Stimulated activated CD4-positive, alpha-beta T cell treated with anti-CD3 and anti-CD28 coated beads, Interleukin-2, amount 100 ng/mL, for 4 hours (primary cell): ENCODE results near the gene GNS.
"Not testable (repeated sequence)": the region's sequence is repeated elsewhere in the genome, so short reads cannot be mapped to it uniquely, and the experiment has no call there.

Source experiments
- DNase-seq: peaks from one replicate; pipeline ENCODE4 v3.0.0-alpha.2; 2020; ENCODE audit warnings: low read depth

GNS gene

GRCh38 chr12:64695550-64695949 is 63.7 kb downstream of the GNS start:
- no peak for DNase-seq

- DNase-seq: no peak
These were observed 64.8 kb downstream of the GNS start for GRCh38 chr12:64694130-64695040.

DNA sequence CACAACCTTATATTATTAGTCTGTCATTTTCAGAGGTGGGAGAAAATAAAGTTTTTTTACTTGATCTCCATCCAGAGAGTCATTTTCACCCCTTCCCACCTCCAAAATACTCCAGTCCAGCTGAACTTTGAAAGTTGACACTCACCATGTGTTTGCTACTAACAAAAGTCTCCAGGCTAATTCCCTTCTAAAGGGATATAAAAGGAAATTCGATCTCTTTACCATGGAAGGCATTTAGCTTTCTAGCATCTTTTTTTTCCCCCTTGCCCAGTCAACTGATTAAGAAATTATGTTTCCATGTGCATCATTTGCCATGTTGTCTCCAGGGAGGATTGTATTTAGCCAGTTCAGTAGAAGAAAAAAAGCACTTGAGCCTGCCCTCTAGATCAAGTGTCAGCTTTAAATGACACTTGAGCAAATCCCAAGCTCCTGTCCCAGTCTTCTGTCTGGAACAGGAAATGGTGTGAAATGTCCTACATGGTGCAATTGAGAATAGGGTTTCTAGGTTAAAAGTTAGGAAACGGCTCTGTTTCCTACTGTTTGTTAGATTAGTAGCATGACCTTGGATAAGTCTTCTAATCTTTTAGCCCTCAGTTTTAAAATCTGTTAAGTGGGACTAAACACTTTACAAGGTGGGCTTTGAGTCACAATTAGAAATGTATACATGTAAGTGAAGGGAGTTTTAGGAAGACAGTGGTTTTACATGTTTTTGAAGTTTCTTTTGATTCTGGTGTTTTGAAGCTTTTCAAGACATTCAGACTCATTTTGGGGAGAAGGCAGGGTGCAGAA is 67.2 kb downstream of the GNS start:
- no peak for DNase-seq

DNA sequence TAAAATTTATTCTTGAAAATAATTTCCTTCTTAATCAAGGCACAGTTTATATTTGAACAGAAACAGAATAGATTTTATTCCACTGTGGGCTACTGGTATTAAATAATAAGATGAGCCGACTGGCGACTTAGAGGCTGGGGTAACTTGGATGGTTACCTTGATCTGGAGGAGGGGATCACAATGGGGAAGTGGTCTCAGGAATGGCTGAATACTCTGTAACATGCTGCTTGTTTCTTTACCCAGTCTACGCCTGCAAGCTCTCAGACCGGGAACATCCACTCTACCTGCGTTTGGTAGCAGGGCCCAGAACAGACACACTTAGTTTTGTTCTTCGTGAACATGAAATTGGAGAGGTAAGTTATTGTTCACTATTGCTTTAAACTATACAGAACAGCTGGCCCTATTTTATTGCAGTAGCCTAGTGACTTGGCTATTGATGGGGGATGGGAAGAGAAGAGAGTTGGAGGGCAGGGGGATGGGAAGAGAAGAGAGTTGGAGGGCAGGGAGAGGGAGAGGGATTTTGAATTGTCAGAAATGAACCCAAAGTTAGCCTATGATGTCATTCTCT is 67.9 kb downstream of the GNS start:
- no peak for DNase-seq

DNA sequence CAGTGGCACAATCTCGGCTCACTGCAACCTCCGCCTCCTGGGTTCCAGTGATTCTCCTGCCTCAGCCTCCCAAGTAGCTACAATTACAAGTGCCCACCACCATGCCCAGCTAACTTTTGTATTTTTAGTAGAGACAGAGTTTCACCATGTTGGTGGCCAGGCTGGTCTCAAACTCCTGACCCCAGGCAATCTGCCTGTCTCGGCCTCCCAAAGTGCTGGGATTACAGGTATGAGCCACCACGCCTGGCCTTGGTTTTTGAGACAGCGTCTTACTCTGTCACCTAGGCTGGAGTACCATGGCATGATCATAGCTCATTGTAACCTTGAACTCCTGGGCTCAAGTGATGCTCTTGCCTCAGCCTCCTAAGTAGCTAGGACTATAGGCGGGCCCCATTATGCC is 69.0 kb downstream of the GNS start:
- not testable (repeated sequence) for DNase-seq

GRCh38 chr12:64688715-64689114 is 70.5 kb downstream of the GNS start:
- DNase-seq: no peak

- no peak for DNase-seq
These were observed 71.0 kb downstream of the GNS start for GRCh38 chr12:64688219-64688618.

GRCh38 chr12:64687816-64688215 is 71.4 kb downstream of the GNS start:
- no peak for DNase-seq

DNA sequence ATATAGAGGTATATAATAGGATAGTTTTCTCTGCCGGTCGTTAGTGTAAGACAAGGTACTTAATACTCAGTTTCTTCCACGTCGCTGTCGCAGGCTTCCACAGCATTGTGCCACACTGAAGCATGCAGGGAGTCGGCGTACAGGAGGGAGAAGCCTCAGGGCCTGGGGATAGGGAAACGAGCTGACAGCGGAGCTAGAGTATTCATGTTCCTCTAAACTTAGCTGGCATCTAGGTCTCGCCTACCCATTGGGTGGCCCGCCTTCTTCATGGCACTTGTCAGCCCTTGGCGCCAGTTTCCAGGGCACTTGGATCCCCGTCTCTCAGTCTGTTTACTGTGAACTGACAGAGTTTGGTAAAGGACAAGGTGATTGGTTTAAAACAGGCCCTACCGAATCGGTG is 73.6 kb downstream of the GNS start:
- DNase-seq: no peak

DNA sequence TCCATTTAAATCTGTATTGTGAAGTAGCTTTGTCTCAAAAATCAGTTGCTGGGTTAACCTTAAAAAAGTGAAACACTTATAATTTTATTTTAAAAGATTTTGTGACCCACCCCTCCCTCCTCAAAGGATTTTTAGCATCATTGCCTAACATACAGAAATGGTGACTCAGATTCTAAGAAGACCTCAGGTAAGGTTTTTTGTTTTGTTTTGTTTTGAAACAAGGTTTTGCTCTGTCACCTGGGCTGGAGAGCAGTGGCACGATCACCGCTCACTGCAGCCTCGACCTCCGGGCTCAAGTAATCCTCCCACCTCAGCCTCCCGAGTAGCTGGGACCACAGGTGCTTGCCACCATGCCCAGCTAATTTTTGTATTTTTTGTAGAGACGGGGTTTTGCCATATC is 74.2 kb downstream of the GNS start:
- DNase-seq: no peak

- DNase-seq: no peak
These were observed 75.2 kb downstream of the GNS start for GRCh38 chr12:64683816-64684543.

- no peak for DNase-seq
These were observed 76.5 kb downstream of the GNS start for GRCh38 chr12:64682572-64683277.

GRCh38 chr12:64681200-64682052 is 77.8 kb downstream of the GNS start:
- DNase-seq: no peak

DNA sequence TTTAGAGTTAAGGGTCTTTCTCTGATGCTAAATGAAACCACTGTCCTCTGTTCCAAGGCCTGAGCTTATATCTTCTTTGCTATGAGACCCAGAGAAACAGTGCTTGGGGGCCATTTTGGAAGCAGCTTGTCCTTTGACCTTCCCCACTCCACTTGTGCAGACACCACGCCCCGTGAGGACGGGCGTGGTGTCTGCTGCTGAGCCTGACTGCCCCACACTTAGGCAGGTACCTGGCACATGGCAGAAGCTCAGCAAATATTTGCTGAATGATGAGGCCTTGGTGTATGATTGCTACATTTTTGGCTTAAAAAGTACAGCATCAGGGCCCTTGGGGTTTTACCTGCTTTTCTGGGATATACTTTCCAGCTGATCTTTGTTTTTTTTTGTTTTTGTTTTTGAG is 79.0 kb downstream of the GNS start:
- no peak for DNase-seq

- DNase-seq: no peak
These were observed 79.7 kb downstream of the GNS start for GRCh38 chr12:64679487-64680001.

- DNase-seq: no peak
These were observed 80.4 kb downstream of the GNS start for GRCh38 chr12:64678835-64679234.

GRCh38 chr12:64678248-64678647 is 81.0 kb downstream of the GNS start:
- DNase-seq: no peak

DNA sequence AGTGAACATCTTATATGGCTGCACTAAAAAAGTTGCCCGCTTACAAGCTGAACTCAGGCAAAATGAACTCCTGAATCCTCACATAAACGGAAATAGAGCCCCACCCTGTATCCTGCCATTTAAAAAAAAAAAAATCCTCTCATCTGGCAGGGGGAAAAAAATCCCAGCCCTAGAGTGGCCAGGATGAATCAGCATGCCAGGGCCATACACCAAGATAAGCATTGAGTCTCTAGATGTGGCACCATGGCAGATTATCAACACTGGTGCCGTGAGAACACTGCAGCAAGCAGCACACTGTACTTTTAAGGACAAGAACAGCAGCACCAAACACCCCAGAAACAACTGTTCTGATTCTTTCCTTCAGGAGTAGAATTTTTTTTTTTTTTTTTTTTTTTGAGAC is 83.4 kb downstream of the GNS start:
- no peak for DNase-seq

GRCh38 chr12:64674367-64674922 is 84.8 kb downstream of the GNS start:
- DNase-seq: no peak
